Prostate gland (tissue), 2 donors: ENCODE measurements around the gene ORAI1.

Source experiments
- POLR2A ChIP-seq: fragments of 450-650 bp; IDR thresholded peaks from one replicate; pipeline ENCODE4 v1.6.1; 2016; ENCODE audit warnings: antibody characterized with exemption, mild to moderate bottlenecking
- TF ChIP-seq, protein P1 (sequence below), 4 experiments: fragments of 200-600 bp in 2 of 4; fragments of 450-650 bp in 2 of 4; sonication (generic) in 2 of 4; IDR thresholded peaks; 1 replicate in 3 of 4; 2 replicates in 1 of 4; pipeline ENCODE4 v1.5.1; 2016 to 2019; ENCODE audit warnings: antibody characterized with exemption in 4 of 4, mild to moderate bottlenecking in 2 of 4, moderate library complexity in 2 of 4

DNA sequence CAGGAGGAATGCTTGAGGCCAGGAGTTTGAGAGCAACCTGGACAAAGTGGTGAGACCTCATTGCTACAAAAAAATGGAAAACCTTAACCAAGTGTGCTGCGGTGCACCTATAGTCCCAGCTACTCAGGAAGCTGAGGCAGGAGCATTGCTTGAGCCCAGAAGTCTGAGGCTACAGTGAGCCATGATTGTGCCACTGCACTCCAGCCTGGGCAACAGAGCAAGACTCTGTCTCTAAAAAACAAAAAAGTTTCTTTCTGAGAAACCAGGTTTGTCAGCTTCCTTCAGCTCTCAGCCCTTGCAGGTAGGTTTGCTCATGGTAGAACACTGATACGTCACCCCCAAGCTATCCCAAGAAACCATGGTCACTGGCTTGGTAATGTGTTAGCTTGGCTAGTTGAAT lies 63.1 kb downstream of the ORAI1 start:
- TF ChIP-seq, protein P1, sequence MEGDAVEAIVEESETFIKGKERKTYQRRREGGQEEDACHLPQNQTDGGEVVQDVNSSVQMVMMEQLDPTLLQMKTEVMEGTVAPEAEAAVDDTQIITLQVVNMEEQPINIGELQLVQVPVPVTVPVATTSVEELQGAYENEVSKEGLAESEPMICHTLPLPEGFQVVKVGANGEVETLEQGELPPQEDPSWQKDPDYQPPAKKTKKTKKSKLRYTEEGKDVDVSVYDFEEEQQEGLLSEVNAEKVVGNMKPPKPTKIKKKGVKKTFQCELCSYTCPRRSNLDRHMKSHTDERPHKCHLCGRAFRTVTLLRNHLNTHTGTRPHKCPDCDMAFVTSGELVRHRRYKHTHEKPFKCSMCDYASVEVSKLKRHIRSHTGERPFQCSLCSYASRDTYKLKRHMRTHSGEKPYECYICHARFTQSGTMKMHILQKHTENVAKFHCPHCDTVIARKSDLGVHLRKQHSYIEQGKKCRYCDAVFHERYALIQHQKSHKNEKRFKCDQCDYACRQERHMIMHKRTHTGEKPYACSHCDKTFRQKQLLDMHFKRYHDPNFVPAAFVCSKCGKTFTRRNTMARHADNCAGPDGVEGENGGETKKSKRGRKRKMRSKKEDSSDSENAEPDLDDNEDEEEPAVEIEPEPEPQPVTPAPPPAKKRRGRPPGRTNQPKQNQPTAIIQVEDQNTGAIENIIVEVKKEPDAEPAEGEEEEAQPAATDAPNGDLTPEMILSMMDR (IDR thresholded peaks at IDR 0.05), result no peak
- TF ChIP-seq POLR2A, result no peak
